Subcutaneous abdominal adipose tissue (tissue), 5 donors: ENCODE results near the gene KIAA0586.

Experiments used
- H3K27ac ChIP-seq: one replicate; pipeline ENCODE4 v1.7.0; 2013; ENCODE audit warnings: low read depth, mild to moderate bottlenecking, inconsistent platforms, low read length, moderate library complexity
- H3K27me3 ChIP-seq, 5 donors: one replicate each; pipeline ENCODE4 v1.7.0; 2013; ENCODE audit warnings: low read length in 5 of 5, inconsistent platforms in 1 of 5; ENCODE audit not compliant: control insufficient read depth in 5 of 5, insufficient read depth in 4 of 5
- H3K36me3 ChIP-seq, 5 donors: one replicate each; pipeline ENCODE4 v1.7.0; 2013; ENCODE audit warnings: low read length in 5 of 5; ENCODE audit not compliant: control insufficient read depth in 5 of 5, insufficient read depth in 5 of 5
- H3K4me1 ChIP-seq, 5 donors: one replicate each; pipeline ENCODE4 v1.7.0; 2013; ENCODE audit warnings: low read length in 5 of 5, mild to moderate bottlenecking in 3 of 5, moderate library complexity in 1 of 5; ENCODE audit not compliant: control insufficient read depth in 5 of 5, insufficient read depth in 5 of 5
- H3K4me3 ChIP-seq, 5 donors: one replicate each; pipeline ENCODE4 v1.7.0; 2013; ENCODE audit warnings: low read length in 5 of 5, low read depth in 1 of 5
- H3K9ac ChIP-seq, 5 donors: one replicate each; pipeline ENCODE4 v1.7.0; 2013; ENCODE audit warnings: low read length in 5 of 5, mild to moderate bottlenecking in 4 of 5, moderate library complexity in 3 of 5
- H3K9me3 ChIP-seq, 5 donors: one replicate each; pipeline ENCODE4 v1.7.0; 2013; ENCODE audit warnings: low read length in 5 of 5; ENCODE audit not compliant: control insufficient read depth in 5 of 5
- donor health status: healthy.
- donor health status: healthy.
- donor health status: healthy.
- donor health status: healthy.
- donor health status: healthy.

The KIAA0586 gene

DNA sequence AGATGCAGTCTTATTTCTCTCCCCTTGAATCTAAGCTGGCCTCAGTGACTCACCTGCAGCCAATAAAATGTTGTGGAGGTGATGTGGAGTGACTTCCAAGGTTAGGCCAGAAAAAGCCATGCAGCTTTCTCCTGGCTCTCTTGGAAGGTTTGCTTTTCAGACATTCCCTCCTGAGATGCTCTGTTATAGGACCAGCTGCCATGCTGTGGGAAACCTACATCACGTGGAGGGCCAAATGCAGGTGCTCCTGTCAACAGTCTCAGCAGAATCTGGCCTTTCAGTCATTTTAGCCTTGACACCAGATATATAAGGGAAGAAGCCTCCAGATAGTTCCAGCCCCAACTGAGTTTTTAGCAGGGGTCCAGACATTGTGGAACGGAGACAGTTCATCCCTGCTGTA, 172.2 kb downstream of the KIAA0586 start:
- Histone ChIP-seq H3K27me3 (no peaks in the 10 kb centered on the region), H3K27ac (no peak overlapping the region), H3K4me3 (no peak overlapping the region), H3K36me3 (no peaks in the 10 kb centered on the region), H3K9ac (no peak overlapping the region), H3K4me1 (no peaks in the 10 kb centered on the region), H3K9me3 (no peaks in the 10 kb centered on the region)
